Hepatocyte (in vitro differentiated cells): ENCODE measurements around the gene DNAH5.

Experiments
- EZH2 ChIP-seq: fragments of 200-600 bp; sonication (generic); IDR thresholded peaks from 2 replicates; pipeline ENCODE4 v1.6.1; 2016; ENCODE audit warnings: antibody characterized with exemption, mild to moderate bottlenecking, borderline replicate concordance
- TF ChIP-seq, protein P1 (sequence below): fragments of 200-600 bp; sonication (generic); IDR thresholded peaks from 2 replicates; pipeline ENCODE4 v1.5.1; 2016; ENCODE audit warnings: antibody characterized with exemption, mild to moderate bottlenecking; ENCODE audit not compliant: poor library complexity

DNA sequence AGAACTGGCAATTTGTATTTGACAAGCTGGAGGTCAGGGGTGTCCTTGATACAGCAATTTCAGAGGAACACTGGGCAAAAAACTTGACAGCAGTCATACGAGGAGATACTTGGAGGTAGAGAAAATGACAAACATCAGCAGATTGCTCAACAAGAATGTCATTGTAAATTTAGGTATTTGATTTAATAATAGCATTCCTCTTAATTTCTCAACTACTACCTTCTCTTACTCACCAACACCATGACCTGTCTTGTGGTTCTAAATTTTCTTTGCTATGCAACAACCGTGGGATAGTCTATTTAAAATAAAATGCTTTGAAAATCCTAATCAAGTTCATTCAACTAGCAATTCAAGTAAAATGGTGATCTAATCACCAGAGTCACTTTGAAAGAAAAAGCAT lies 128.4 kb downstream of the DNAH5 start:
- TF ChIP-seq, protein P1, sequence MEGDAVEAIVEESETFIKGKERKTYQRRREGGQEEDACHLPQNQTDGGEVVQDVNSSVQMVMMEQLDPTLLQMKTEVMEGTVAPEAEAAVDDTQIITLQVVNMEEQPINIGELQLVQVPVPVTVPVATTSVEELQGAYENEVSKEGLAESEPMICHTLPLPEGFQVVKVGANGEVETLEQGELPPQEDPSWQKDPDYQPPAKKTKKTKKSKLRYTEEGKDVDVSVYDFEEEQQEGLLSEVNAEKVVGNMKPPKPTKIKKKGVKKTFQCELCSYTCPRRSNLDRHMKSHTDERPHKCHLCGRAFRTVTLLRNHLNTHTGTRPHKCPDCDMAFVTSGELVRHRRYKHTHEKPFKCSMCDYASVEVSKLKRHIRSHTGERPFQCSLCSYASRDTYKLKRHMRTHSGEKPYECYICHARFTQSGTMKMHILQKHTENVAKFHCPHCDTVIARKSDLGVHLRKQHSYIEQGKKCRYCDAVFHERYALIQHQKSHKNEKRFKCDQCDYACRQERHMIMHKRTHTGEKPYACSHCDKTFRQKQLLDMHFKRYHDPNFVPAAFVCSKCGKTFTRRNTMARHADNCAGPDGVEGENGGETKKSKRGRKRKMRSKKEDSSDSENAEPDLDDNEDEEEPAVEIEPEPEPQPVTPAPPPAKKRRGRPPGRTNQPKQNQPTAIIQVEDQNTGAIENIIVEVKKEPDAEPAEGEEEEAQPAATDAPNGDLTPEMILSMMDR: no peak
- TF ChIP-seq EZH2: no peak
